PC-9 (cell line): Measurements from ENCODE around the gene SLC2A6. TPM values are rescaled to one million over a fixed set of nuclear protein-coding genes. Genes with fewer than 3 reads are reported as not detected.

Experiments
- BruUV-seq: library from RNA; stranded (reverse); fragments of 400-500 nt; replicated peaks from 2 replicates; lab custom pipeline; 2021; lab: Mats Ljungman, UMichigan
- CTCF ChIA-PET: fragments of 300-600 bp; sonication (Branson Sonifier 250); formaldehyde crosslinking; loops from one replicate; lab custom pipeline; 2022; ENCODE audit warnings: antibody characterized with exemption; lab: Charles Lee
- POLR2A ChIA-PET: fragments of 300-600 bp; sonication (Branson Sonifier 250); formaldehyde crosslinking; loops from one replicate; lab custom pipeline; 2022; ENCODE audit warnings: antibody characterized with exemption; ENCODE audit not compliant: unreplicated experiment; lab: Charles Lee
- DNase-seq, 2 experiments: peaks; one replicate each; pipeline versions ENCODE4 v3.0.0 to v3.0.0-alpha.2; 2015 to 2022; ENCODE audit warnings: mixed read lengths in 1 of 2
- H2AFZ ChIP-seq: fragments of 200-600 bp; sonication (generic); 2 replicates; pipeline ENCODE4 v1.8.1; 2017; ENCODE audit warnings: antibody characterized with exemption
- H3F3A ChIP-seq: fragments of 200-600 bp; sonication (generic); 2 replicates; pipeline ENCODE4 v1.8.1; 2017; ENCODE audit warnings: antibody characterized with exemption, mild to moderate bottlenecking, low read depth; ENCODE audit not compliant: insufficient read depth
- H3K27ac ChIP-seq: fragments of 200-600 bp; sonication (generic); 2 replicates; pipeline ENCODE4 v1.6.1; 2016; ENCODE audit warnings: mixed run types
- H3K27me3 ChIP-seq: fragments of 200-600 bp; sonication (generic); 2 replicates; pipeline ENCODE4 v1.6.1; 2016; ENCODE audit warnings: low read depth, mixed run types; ENCODE audit not compliant: insufficient read depth
- H3K36me3 ChIP-seq: fragments of 200-600 bp; sonication (generic); 2 replicates; pipeline ENCODE4 v1.6.1; 2016; ENCODE audit warnings: low read depth, mixed run types
- H3K4me1 ChIP-seq: fragments of 200-600 bp; sonication (generic); replicated peaks from 2 replicates; pipeline ENCODE4 v1.6.1; 2016; ENCODE audit warnings: mixed run types; ENCODE audit not compliant: insufficient read depth
- H3K4me2 ChIP-seq: fragments of 200-600 bp; sonication (generic); 2 replicates; pipeline ENCODE4 v1.6.1; 2017; ENCODE audit warnings: mixed run types
- H3K4me3 ChIP-seq: fragments of 200-600 bp; sonication (generic); 2 replicates; pipeline ENCODE4 v1.6.1; 2016; ENCODE audit warnings: mixed run types
- H3K79me2 ChIP-seq: fragments of 200-600 bp; sonication (generic); 2 replicates; pipeline ENCODE4 v1.6.1; 2017; ENCODE audit warnings: low read depth, mixed run types
- H3K9me2 ChIP-seq: fragments of 200-600 bp; sonication (generic); 2 replicates; pipeline ENCODE4 v1.8.1; 2017; ENCODE audit warnings: mild to moderate bottlenecking; ENCODE audit not compliant: insufficient read depth
- H3K9me3 ChIP-seq: fragments of 200-600 bp; sonication (generic); 2 replicates; pipeline ENCODE4 v1.8.1; 2016; ENCODE audit warnings: low read depth; ENCODE audit not compliant: insufficient read depth
- H4K20me1 ChIP-seq: fragments of 200-600 bp; sonication (generic); 2 replicates; pipeline ENCODE4 v1.8.1; 2017; ENCODE audit not compliant: insufficient read depth
- CTCF ChIP-seq: fragments of 200-600 bp; sonication (generic); conservative IDR thresholded peaks from 2 replicates; pipeline ENCODE4 v1.6.1; 2017; ENCODE audit warnings: mixed run types, antibody characterized with exemption, mild to moderate bottlenecking, moderate library complexity
- EZH2 ChIP-seq: fragments of 200-600 bp; sonication (generic); IDR thresholded peaks from 2 replicates; pipeline ENCODE4 v1.8.0; 2017; ENCODE audit warnings: antibody characterized with exemption, low read depth
- intact Hi-C: fragments of 100-400 bp; cut with micrococcal nuclease; formaldehyde crosslinking; loops from one replicate; pipeline ENCODE4 v1.10.0; 2022; ENCODE audit not compliant: unreplicated experiment
- total RNA-seq: library from RNA; stranded (reverse); gene quantifications from 2 replicates; pipeline ENCODE4 v1.2.3, GENCODE V29; 2021

The SLC2A6 gene
- total RNA-seq, 1 experiment from 2014 or later, result 13.1 TPM

- Histone ChIP-seq H3K4me1 (no peaks in the 10 kb centered on the region), H3K27ac (no peak within 1 kb of the TSS), H3F3A (peaks cover 21% of the 10 kb centered on the region), H4K20me1 (no peaks in the 10 kb centered on the region), H3K79me2 (peaks cover 9% of the 10 kb centered on the region), H3K4me2 (no peak within 1 kb of the TSS), H3K27me3 (peaks cover 13% of the 10 kb centered on the region), H3K4me3 (no peak within 1 kb of the TSS), H3K36me3 (no peaks in the 10 kb centered on the region), H3K9me2 (no peaks in the 10 kb centered on the region), H2AFZ (no peak within 1 kb of the TSS), H3K9me3 (no peaks in the 10 kb centered on the region)
- ChIA-PET CTCF (no interaction called here), POLR2A (no interaction called here)
- intact Hi-C loops, result no loop called here
- no peak for DNase-seq
- BruUV-seq, result no TSS peak
- no peak for TF ChIP-seq EZH2
- no peak for TF ChIP-seq CTCF
These were observed 57.0 kb downstream of the SLC2A6 start, which contains the start of gene ADAMTS13 for GRCh38 chr9:133421615-133422542. Gene ADAMTS13 (plus strand): TSS chr9:133422367. CDS start chr9:133422444, 77 bp downstream.

Other genes with a start within 250 kb of the SLC2A6 start
- gene ABO, start 203.9 kb downstream of the SLC2A6 start, total RNA-seq, result 0.96 and 1.2 TPM in 2 replicates
- 21.2 and 29.8 TPM in 2 replicates for gene SURF6, start 142.9 kb downstream of the SLC2A6 start, total RNA-seq
- 38.2 and 38.7 TPM in 2 replicates for gene MED22, start 131.0 kb downstream of the SLC2A6 start, total RNA-seq
- gene RPL7A, start 130.9 kb downstream of the SLC2A6 start, total RNA-seq, result 2,381 and 2,937 TPM in 2 replicates
- gene SURF1, start 122.6 kb downstream of the SLC2A6 start, total RNA-seq, result 57.7 and 69.1 TPM in 2 replicates
- gene SURF2, start 122.5 kb downstream of the SLC2A6 start, total RNA-seq, result 18.1 and 28.6 TPM in 2 replicates
- 199 and 233 TPM in 2 replicates for gene SURF4, start 103.0 kb downstream of the SLC2A6 start, total RNA-seq
- 3.1 and 4.8 TPM in 2 replicates for gene STKLD1, start 102.7 kb downstream of the SLC2A6 start, total RNA-seq
- 32.6 and 36.5 TPM in 2 replicates for gene REXO4, start 61.1 kb downstream of the SLC2A6 start, total RNA-seq
- gene ADAMTS13, start 56.7 kb downstream of the SLC2A6 start, total RNA-seq, result 7.1 and 11.1 TPM in 2 replicates
- 28.7 and 32.7 TPM in 2 replicates for gene CACFD1, start 19.1 kb downstream of the SLC2A6 start, total RNA-seq
- not detected in 2 replicates for gene MYMK, start 45.9 kb upstream of the SLC2A6 start, total RNA-seq
- 0.39 and 0.50 TPM in 2 replicates for gene ADAMTSL2, start 55.6 kb upstream of the SLC2A6 start, total RNA-seq
- not detected in 2 replicates for gene FAM163B, start 130.3 kb upstream of the SLC2A6 start, total RNA-seq
- gene DBH, start 157.3 kb upstream of the SLC2A6 start, total RNA-seq, result not detected in 2 replicates